Kasumi-1 (cell line): ENCODE data around the gene ADAMTS2.

ENCODE experiments used
- DNase-seq, 2 experiments: peaks; one replicate each; lab custom pipeline; 2025; lab: John Stamatoyannopoulos, UW

ADAMTS2 gene

GRCh38 chr5:179266291-179267070 lies 78.8 kb downstream of the ADAMTS2 start:
- no peak for DNase-seq

GRCh38 chr5:179265514-179266290 lies 79.6 kb downstream of the ADAMTS2 start:
- no peak for DNase-seq

- no peak for DNase-seq
These were observed 80.3 kb downstream of the ADAMTS2 start for GRCh38 chr5:179264783-179265513.

GRCh38 chr5:179264053-179264782 lies 81.0 kb downstream of the ADAMTS2 start:
- no peak for DNase-seq

- DNase-seq, result no peak
These were observed 81.7 kb downstream of the ADAMTS2 start for GRCh38 chr5:179263391-179264052.

GRCh38 chr5:179262126-179262920 lies 82.9 kb downstream of the ADAMTS2 start:
- no peak for DNase-seq

- no peak for DNase-seq
These were observed 83.7 kb downstream of the ADAMTS2 start for GRCh38 chr5:179261301-179262125.

- no peak for DNase-seq
These were observed 84.8 kb downstream of the ADAMTS2 start for GRCh38 chr5:179260324-179261070.

- no peak for DNase-seq
These were observed 85.4 kb downstream of the ADAMTS2 start for GRCh38 chr5:179259731-179260323.

GRCh38 chr5:179258922-179259730 lies 86.1 kb downstream of the ADAMTS2 start:
- DNase-seq, result no peak

GRCh38 chr5:179258001-179258921 lies 87.0 kb downstream of the ADAMTS2 start:
- DNase-seq, result no peak

- no peak for DNase-seq
These were observed 88.0 kb downstream of the ADAMTS2 start for GRCh38 chr5:179257176-179257682.

- DNase-seq, result no peak
These were observed 88.7 kb downstream of the ADAMTS2 start for GRCh38 chr5:179256328-179257175.

GRCh38 chr5:179255527-179256327 lies 89.5 kb downstream of the ADAMTS2 start:
- no peak for DNase-seq
